HEK293 (cell line): ENCODE data around the gene SOX18.

Experiments
- BCL11B ChIP-seq: fragments of 450-650 bp; formaldehyde crosslinking; IDR thresholded peaks from 2 replicates; pipeline ENCODE4 v1.5.1; 2016; ENCODE audit warnings: low read depth, missing biosample characterization, missing genetic modification characterization
- GFI1B ChIP-seq: fragments of 450-650 bp; formaldehyde crosslinking; IDR thresholded peaks from 2 replicates; pipeline ENCODE4 v1.5.1; 2016; ENCODE audit warnings: missing biosample characterization, missing genetic modification characterization
- PBX3 ChIP-seq: sonication (generic); formaldehyde crosslinking; IDR thresholded peaks from 2 replicates; pipeline ENCODE4 v1.8.1; 2022; ENCODE audit warnings: mild to moderate bottlenecking, moderate library complexity, missing genetic modification reagents
- SALL2 ChIP-seq: fragments of 450-650 bp; formaldehyde crosslinking; IDR thresholded peaks from 2 replicates; pipeline ENCODE4 v1.5.0; 2017; ENCODE audit warnings: missing biosample characterization, mild to moderate bottlenecking, missing genetic modification characterization, borderline replicate concordance
- SP3 ChIP-seq: fragments of 450-650 bp; formaldehyde crosslinking; IDR thresholded peaks from 2 replicates; pipeline ENCODE4 v1.5.1; 2016; ENCODE audit warnings: missing biosample characterization, missing genetic modification characterization
- SP7 ChIP-seq: fragments of 450-650 bp; formaldehyde crosslinking; IDR thresholded peaks from 2 replicates; pipeline ENCODE4 v1.5.1; 2016; ENCODE audit warnings: missing biosample characterization, missing genetic modification characterization
- TCF7L2 ChIP-seq: IDR thresholded peaks from 2 replicates; pipeline ENCODE4 v1.6.1; 2011; ENCODE audit warnings: low read depth, mild to moderate bottlenecking, inconsistent platforms, low read length, moderate library complexity, borderline replicate concordance
- ZBTB11 ChIP-seq: fragments of 450-650 bp; formaldehyde crosslinking; conservative IDR thresholded peaks from 2 replicates; pipeline ENCODE4 v1.5.1; 2016; ENCODE audit warnings: low read depth, missing biosample characterization, missing genetic modification characterization
- ZBTB49 ChIP-seq: fragments of 450-650 bp; formaldehyde crosslinking; IDR thresholded peaks from 2 replicates; pipeline ENCODE4 v1.5.1; 2016; ENCODE audit warnings: missing biosample characterization, missing genetic modification characterization, low read depth
- ZBTB7A ChIP-seq: fragments of 450-650 bp; formaldehyde crosslinking; IDR thresholded peaks from 2 replicates; pipeline ENCODE4 v1.5.1; 2016; ENCODE audit warnings: low read depth, missing biosample characterization, missing genetic modification characterization
- ZFHX2 ChIP-seq: fragments of 450-650 bp; formaldehyde crosslinking; conservative IDR thresholded peaks from 2 replicates; pipeline ENCODE4 v1.5.1; 2016; ENCODE audit warnings: missing biosample characterization, missing genetic modification characterization
- ZFP41 ChIP-seq: fragments of 450-650 bp; formaldehyde crosslinking; IDR thresholded peaks from 2 replicates; pipeline ENCODE4 v1.5.1; 2016; ENCODE audit warnings: missing biosample characterization, missing genetic modification characterization, borderline replicate concordance
- ZNF18 ChIP-seq: fragments of 450-650 bp; formaldehyde crosslinking; IDR thresholded peaks from 2 replicates; pipeline ENCODE4 v1.5.1; 2016; ENCODE audit warnings: missing biosample characterization, missing genetic modification characterization
- ZNF184 ChIP-seq: fragments of 450-650 bp; IDR thresholded peaks from 2 replicates; pipeline ENCODE4 v1.5.1; 2018; ENCODE audit warnings: missing biosample characterization, mild to moderate bottlenecking, missing genetic modification characterization
- ZNF223 ChIP-seq: fragments of 450-650 bp; formaldehyde crosslinking; IDR thresholded peaks from 2 replicates; pipeline ENCODE4 v1.5.1; 2016; ENCODE audit warnings: missing biosample characterization, missing genetic modification characterization
- ZNF324 ChIP-seq: fragments of 450-650 bp; formaldehyde crosslinking; IDR thresholded peaks from 2 replicates; pipeline ENCODE4 v1.5.1; 2016; ENCODE audit warnings: missing biosample characterization, missing genetic modification characterization
- ZNF341 ChIP-seq: fragments of 450-650 bp; formaldehyde crosslinking; IDR thresholded peaks from 2 replicates; pipeline ENCODE4; 2016; ENCODE audit warnings: low read depth, missing biosample characterization, missing genetic modification characterization
- ZNF366 ChIP-seq: fragments of 450-650 bp; formaldehyde crosslinking; conservative IDR thresholded peaks from 2 replicates; pipeline ENCODE4 v1.5.1; 2016; ENCODE audit warnings: missing biosample characterization, missing genetic modification characterization
- ZNF423 ChIP-seq: fragments of 450-650 bp; formaldehyde crosslinking; IDR thresholded peaks from 2 replicates; pipeline ENCODE4 v1.5.1; 2016; ENCODE audit warnings: missing biosample characterization, missing genetic modification characterization
- ZNF433 ChIP-seq: fragments of 450-650 bp; formaldehyde crosslinking; IDR thresholded peaks from 2 replicates; pipeline ENCODE4 v1.5.1; 2016; ENCODE audit warnings: missing biosample characterization, missing genetic modification characterization, low read depth
- ZNF530 ChIP-seq: fragments of 450-650 bp; formaldehyde crosslinking; IDR thresholded peaks from 2 replicates; pipeline ENCODE4 v1.5.1; 2016; ENCODE audit warnings: low read depth, missing biosample characterization, missing genetic modification characterization
- ZNF548 ChIP-seq: fragments of 450-650 bp; formaldehyde crosslinking; IDR thresholded peaks from 2 replicates; pipeline ENCODE4 v1.5.1; 2016; ENCODE audit warnings: missing biosample characterization, missing genetic modification characterization
- ZNF549 ChIP-seq: fragments of 450-650 bp; IDR thresholded peaks from 2 replicates; pipeline ENCODE4 v1.5.1; 2018; ENCODE audit warnings: missing biosample characterization, missing genetic modification characterization, mild to moderate bottlenecking, inconsistent platforms, moderate library complexity
- ZNF561 ChIP-seq: fragments of 450-650 bp; IDR thresholded peaks from 2 replicates; pipeline ENCODE4 v1.5.1; 2018; ENCODE audit warnings: missing biosample characterization, missing genetic modification characterization, borderline replicate concordance
- ZNF571 ChIP-seq: fragments of 450-650 bp; formaldehyde crosslinking; IDR thresholded peaks from 2 replicates; pipeline ENCODE4 v1.5.0; 2017; ENCODE audit warnings: missing biosample characterization, missing genetic modification characterization
- ZNF626 ChIP-seq: fragments of 450-650 bp; sonication (Bioruptor Pico); formaldehyde crosslinking; IDR thresholded peaks from 2 replicates; pipeline ENCODE4 v1.5.1; 2018; ENCODE audit warnings: missing biosample characterization, missing genetic modification characterization, inconsistent platforms
- ZNF629 ChIP-seq: fragments of 450-650 bp; formaldehyde crosslinking; IDR thresholded peaks from 2 replicates; pipeline ENCODE4 v1.5.1; 2017; ENCODE audit warnings: missing biosample characterization, missing genetic modification characterization
- ZNF704 ChIP-seq: fragments of 450-650 bp; formaldehyde crosslinking; IDR thresholded peaks from 2 replicates; pipeline ENCODE4 v1.5.1; 2016; ENCODE audit warnings: missing biosample characterization, missing genetic modification characterization
- ZSCAN4 ChIP-seq: fragments of 450-650 bp; formaldehyde crosslinking; IDR thresholded peaks from 2 replicates; pipeline ENCODE4 v1.5.1; 2017; ENCODE audit warnings: missing biosample characterization, missing genetic modification characterization

SOX18 gene

GRCh38 chr20:64030371-64031134 is 18.9 kb downstream of the SOX18 start (continued):
- TF ChIP-seq ZNF571 (tag by site-specific recombination) = no peak
- peak; percentile 83; the same call in 1 of the 2 replicates for TF ChIP-seq ZNF423
- TF ChIP-seq ZBTB7A (tag by site-specific recombination) = no peak
- no peak for TF ChIP-seq ZNF626 (tag by site-specific recombination)
- peak; percentile 87 for TF ChIP-seq ZBTB49 (tag by site-specific recombination)
- no peak for TF ChIP-seq ZNF433 (tag by site-specific recombination)
- no peak for TF ChIP-seq ZNF184 (tag by site-specific recombination)
- no peak for TF ChIP-seq ZNF704 (tag by site-specific recombination)
- TF ChIP-seq ZNF366 (tag by site-specific recombination) = 0 out of 2 replicates have a peak, but pooled peaks have one; percentile 44
- no peak for TF ChIP-seq ZBTB11 (tag by site-specific recombination)
- no peak for TF ChIP-seq ZNF223 (tag by site-specific recombination)
- TF ChIP-seq GFI1B (tag by site-specific recombination) = peak; percentile 89
- TF ChIP-seq ZNF549 = no peak
- no peak for TF ChIP-seq ZFP41 (tag by site-specific recombination)
- no peak for TF ChIP-seq TCF7L2
- no peak for TF ChIP-seq ZNF324 (tag by site-specific recombination)
- no peak for TF ChIP-seq ZNF530 (tag by site-specific recombination)
- TF ChIP-seq ZNF18 = peak; percentile 81
- no peak for TF ChIP-seq SALL2 (tag by site-specific recombination)
- no peak for TF ChIP-seq ZNF548 (tag by site-specific recombination)
- TF ChIP-seq ZNF561 = 0 out of 2 replicates have a peak, but pooled peaks have one; percentile 59
- no peak for TF ChIP-seq PBX3 (CRISPR knock-in tag)
- TF ChIP-seq ZSCAN4 (tag by site-specific recombination) = no peak
- TF ChIP-seq ZNF341 = peak; percentile 66
- no peak for TF ChIP-seq BCL11B
- peak; percentile 96 for TF ChIP-seq SP7 (tag by site-specific recombination)
- TF ChIP-seq ZNF629 = peak; percentile 65
- TF ChIP-seq SP3 = no peak
- no peak for TF ChIP-seq ZFHX2
